GM23338 (cell line): ENCODE measurements around the gene RGSL1. TPM values are rescaled to one million over a fixed set of nuclear protein-coding genes. Genes with fewer than 3 reads are reported as not detected.

ENCODE experiments used
- ATAC-seq: fragments of 200-7000 bp; cut with Tn5 transposase; 3 replicates; pipeline ENCODE4 v1.9.1; 2020
- DNase-seq: peaks from one replicate; pipeline ENCODE4 v3.0.0-alpha.2; 2015; ENCODE audit warnings: low spot score
- H2AFZ ChIP-seq: fragments of 200-600 bp; sonication (generic); 2 replicates; pipeline ENCODE4 v1.8.0; 2016; ENCODE audit warnings: antibody characterized with exemption, mild to moderate bottlenecking, moderate library complexity
- H3F3A ChIP-seq: fragments of 200-600 bp; sonication (generic); replicated peaks from 2 replicates; pipeline ENCODE4 v1.8.0; 2017; ENCODE audit warnings: antibody characterized with exemption, mixed run types, low read depth
- H3K27ac ChIP-seq: fragments of 200-600 bp; sonication (generic); 2 replicates; pipeline ENCODE4 v1.6.1; 2016; ENCODE audit warnings: low read depth
- H3K27me3 ChIP-seq: fragments of 200-600 bp; sonication (generic); 2 replicates; pipeline ENCODE4 v1.8.0; 2016; ENCODE audit warnings: mild to moderate bottlenecking, mixed run types, moderate library complexity; ENCODE audit not compliant: insufficient read depth
- H3K36me3 ChIP-seq: fragments of 200-600 bp; sonication (generic); 2 replicates; pipeline ENCODE4 v1.8.0; 2016; ENCODE audit warnings: mild to moderate bottlenecking; ENCODE audit not compliant: insufficient read depth
- H3K4me1 ChIP-seq: fragments of 200-600 bp; sonication (generic); 2 replicates; pipeline ENCODE4 v1.8.0; 2016; ENCODE audit warnings: mild to moderate bottlenecking, moderate library complexity; ENCODE audit not compliant: insufficient read depth
- H3K4me2 ChIP-seq: fragments of 200-600 bp; sonication (generic); 2 replicates; pipeline ENCODE4 v1.7.1; 2017; ENCODE audit warnings: mixed run types
- H3K4me3 ChIP-seq: fragments of 200-600 bp; sonication (generic); 2 replicates; pipeline ENCODE4 v1.6.1; 2016; ENCODE audit warnings: mixed run types
- H3K79me2 ChIP-seq: fragments of 200-600 bp; sonication (generic); replicated peaks from 2 replicates; pipeline ENCODE4 v1.8.0; 2017; ENCODE audit warnings: mild to moderate bottlenecking; ENCODE audit not compliant: insufficient read depth
- H3K9me2 ChIP-seq: fragments of 200-600 bp; sonication (generic); 2 replicates; pipeline ENCODE4 v1.8.0; 2017; ENCODE audit not compliant: insufficient read depth
- H4K20me1 ChIP-seq: fragments of 200-600 bp; sonication (generic); replicated peaks from 2 replicates; pipeline ENCODE4 v1.8.0; 2017; ENCODE audit warnings: mild to moderate bottlenecking; ENCODE audit not compliant: insufficient read depth
- H3K27ac Mint-ChIP-seq: 2 replicates; pipeline ENCODE4 v1.8.0; 2020; ENCODE audit warnings: inconsistent platforms, mild to moderate bottlenecking, moderate library complexity, mixed read lengths
- H3K27me3 Mint-ChIP-seq: 3 replicates; pipeline ENCODE4 v1.8.0; 2022; ENCODE audit warnings: low read depth, mild to moderate bottlenecking, moderate library complexity, mixed read lengths, inconsistent platforms; ENCODE audit not compliant: insufficient read depth, poor library complexity
- H3K36me3 Mint-ChIP-seq: 3 replicates; pipeline ENCODE4 v1.8.0; 2021; ENCODE audit warnings: low read depth, mild to moderate bottlenecking, inconsistent platforms, moderate library complexity, mixed read lengths
- H3K4me1 Mint-ChIP-seq: 3 replicates; pipeline ENCODE4 v1.8.0; 2020; ENCODE audit warnings: mild to moderate bottlenecking, inconsistent platforms, mixed read lengths
- H3K4me3 Mint-ChIP-seq: 3 replicates; pipeline ENCODE4 v1.8.0; 2021; ENCODE audit warnings: moderate library complexity, mild to moderate bottlenecking, inconsistent platforms, mixed read lengths
- H3K9me3 Mint-ChIP-seq: 3 replicates; pipeline ENCODE4 v1.8.0; 2020; ENCODE audit warnings: moderate library complexity, mild to moderate bottlenecking, inconsistent platforms, mixed read lengths
- CREB1 ChIP-seq: fragments of 250-450 bp; sonication (Bioruptor Pico); IDR thresholded peaks from 2 replicates; pipeline ENCODE4 v1.5.0; 2020; ENCODE audit warnings: low read depth, mild to moderate bottlenecking, moderate library complexity
- polyA plus RNA-seq: library from polyadenylated mRNA; unstranded; fragments of >200 nt; fragmentation: Nextera tagmentation; extraction: Ambion mirVana; gene quantifications from 2 replicates; pipeline ENCODE4 v1.2.1, GENCODE V29; 2016
- total RNA-seq: library from RNA; depleted of rRNA; stranded (reverse); fragments of >200 nt; shearing (Covaris generic); gene quantifications from 2 replicates; pipeline ENCODE4 v1.2.3, GENCODE V29; 2014
- TF ChIP-seq, protein P1 (sequence below): fragments of 250-450 bp; sonication (Bioruptor Pico); IDR thresholded peaks from 2 replicates; pipeline ENCODE4 v1.5.0; 2020; ENCODE audit warnings: mild to moderate bottlenecking, moderate library complexity

Gene RGSL1
- total and polyA plus RNA-seq, 2 experiments from 2014 or later: not detected

DNA sequence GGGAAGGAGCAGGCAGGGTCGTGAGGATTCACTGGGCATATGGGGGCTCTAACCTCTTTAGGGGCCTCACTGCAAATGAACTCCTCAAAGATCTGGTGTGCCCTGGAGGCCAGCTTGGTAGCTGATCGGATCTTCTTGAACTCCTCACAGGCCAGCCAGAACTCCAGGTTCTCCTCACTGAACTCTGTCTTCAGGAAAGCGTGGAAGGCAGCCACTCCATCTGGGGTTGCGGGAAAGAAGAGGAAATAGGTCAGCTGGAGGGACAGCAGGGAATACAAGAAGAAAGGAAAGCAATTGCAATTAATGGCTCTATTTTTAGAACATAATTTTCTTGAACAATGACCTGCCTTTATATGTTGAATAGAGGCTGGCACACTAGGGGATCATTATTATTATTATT is 152.0 kb downstream of the RGSL1 start:
- no peak for TF ChIP-seq CREB1 (CRISPR knock-in tag)
- TF ChIP-seq, protein P1, sequence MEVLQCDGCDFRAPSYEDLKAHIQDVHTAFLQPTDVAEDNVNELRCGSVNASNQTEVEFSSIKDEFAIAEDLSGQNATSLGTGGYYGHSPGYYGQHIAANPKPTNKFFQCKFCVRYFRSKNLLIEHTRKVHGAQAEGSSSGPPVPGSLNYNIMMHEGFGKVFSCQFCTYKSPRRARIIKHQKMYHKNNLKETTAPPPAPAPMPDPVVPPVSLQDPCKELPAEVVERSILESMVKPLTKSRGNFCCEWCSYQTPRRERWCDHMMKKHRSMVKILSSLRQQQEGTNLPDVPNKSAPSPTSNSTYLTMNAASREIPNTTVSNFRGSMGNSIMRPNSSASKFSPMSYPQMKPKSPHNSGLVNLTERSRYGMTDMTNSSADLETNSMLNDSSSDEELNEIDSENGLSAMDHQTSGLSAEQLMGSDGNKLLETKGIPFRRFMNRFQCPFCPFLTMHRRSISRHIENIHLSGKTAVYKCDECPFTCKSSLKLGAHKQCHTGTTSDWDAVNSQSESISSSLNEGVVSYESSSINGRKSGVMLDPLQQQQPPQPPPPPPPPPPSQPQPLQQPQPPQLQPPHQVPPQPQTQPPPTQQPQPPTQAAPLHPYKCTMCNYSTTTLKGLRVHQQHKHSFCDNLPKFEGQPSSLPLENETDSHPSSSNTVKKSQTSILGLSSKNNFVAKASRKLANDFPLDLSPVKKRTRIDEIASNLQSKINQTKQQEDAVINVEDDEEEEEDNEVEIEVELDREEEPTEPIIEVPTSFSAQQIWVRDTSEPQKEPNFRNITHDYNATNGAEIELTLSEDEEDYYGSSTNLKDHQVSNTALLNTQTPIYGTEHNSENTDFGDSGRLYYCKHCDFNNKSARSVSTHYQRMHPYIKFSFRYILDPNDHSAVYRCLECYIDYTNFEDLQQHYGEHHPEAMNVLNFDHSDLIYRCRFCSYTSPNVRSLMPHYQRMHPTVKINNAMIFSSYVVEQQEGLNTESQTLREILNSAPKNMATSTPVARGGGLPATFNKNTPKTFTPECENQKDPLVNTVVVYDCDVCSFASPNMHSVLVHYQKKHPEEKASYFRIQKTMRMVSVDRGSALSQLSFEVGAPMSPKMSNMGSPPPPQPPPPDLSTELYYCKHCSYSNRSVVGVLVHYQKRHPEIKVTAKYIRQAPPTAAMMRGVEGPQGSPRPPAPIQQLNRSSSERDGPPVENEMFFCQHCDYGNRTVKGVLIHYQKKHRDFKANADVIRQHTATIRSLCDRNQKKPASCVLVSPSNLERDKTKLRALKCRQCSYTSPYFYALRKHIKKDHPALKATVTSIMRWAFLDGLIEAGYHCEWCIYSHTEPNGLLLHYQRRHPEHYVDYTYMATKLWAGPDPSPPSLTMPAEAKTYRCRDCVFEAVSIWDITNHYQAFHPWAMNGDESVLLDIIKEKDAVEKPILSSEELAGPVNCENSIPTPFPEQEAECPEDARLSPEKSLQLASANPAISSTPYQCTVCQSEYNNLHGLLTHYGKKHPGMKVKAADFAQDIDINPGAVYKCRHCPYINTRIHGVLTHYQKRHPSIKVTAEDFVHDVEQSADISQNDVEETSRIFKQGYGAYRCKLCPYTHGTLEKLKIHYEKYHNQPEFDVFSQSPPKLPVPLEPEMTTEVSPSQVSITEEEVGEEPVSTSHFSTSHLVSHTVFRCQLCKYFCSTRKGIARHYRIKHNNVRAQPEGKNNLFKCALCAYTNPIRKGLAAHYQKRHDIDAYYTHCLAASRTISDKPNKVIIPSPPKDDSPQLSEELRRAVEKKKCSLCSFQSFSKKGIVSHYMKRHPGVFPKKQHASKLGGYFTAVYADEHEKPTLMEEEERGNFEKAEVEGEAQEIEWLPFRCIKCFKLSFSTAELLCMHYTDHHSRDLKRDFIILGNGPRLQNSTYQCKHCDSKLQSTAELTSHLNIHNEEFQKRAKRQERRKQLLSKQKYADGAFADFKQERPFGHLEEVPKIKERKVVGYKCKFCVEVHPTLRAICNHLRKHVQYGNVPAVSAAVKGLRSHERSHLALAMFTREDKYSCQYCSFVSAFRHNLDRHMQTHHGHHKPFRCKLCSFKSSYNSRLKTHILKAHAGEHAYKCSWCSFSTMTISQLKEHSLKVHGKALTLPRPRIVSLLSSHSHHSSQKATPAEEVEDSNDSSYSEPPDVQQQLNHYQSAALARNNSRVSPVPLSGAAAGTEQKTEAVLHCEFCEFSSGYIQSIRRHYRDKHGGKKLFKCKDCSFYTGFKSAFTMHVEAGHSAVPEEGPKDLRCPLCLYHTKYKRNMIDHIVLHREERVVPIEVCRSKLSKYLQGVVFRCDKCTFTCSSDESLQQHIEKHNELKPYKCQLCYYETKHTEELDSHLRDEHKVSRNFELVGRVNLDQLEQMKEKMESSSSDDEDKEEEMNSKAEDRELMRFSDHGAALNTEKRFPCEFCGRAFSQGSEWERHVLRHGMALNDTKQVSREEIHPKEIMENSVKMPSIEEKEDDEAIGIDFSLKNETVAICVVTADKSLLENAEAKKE (CRISPR knock-in tag): peak; percentile 24; the same call in 1 of the 2 replicates
- peaks cover 4% of the 10 kb centered on the region; the same call in 1 of the 3 replicates for H3K36me3 Mint-ChIP-seq
- Histone ChIP-seq H4K20me1 (peaks cover 6% of the 10 kb centered on the region; the same call in 1 of the 2 replicates), H3K27ac (no peak overlapping the region), H3K9me2 (no peaks in the 10 kb centered on the region), H3K4me1 (peaks cover 27% of the 10 kb centered on the region), H3K27me3 (peaks cover 33% of the 10 kb centered on the region), H3K79me2 (peaks cover 19% of the 10 kb centered on the region), H3F3A (0 out of 2 replicates have a peak, but pooled peaks cover 3% of the 10 kb centered on the region), H3K36me3 (peaks cover 18% of the 10 kb centered on the region), H3K4me2 (peak overlapping the region; percentile 96; the same call in 1 of the 2 replicates), H2AFZ (no peak overlapping the region), H3K4me3 (peak overlapping the region; percentile 78; the same call in 1 of the 2 replicates)
- peaks cover 18% of the 10 kb centered on the region for H3K27me3 Mint-ChIP-seq
- no peaks in the 10 kb centered on the region for H3K9me3 Mint-ChIP-seq
- H3K4me1 Mint-ChIP-seq: peaks cover 6% of the 10 kb centered on the region
- H3K4me3 Mint-ChIP-seq: no peak overlapping the region
- H3K27ac Mint-ChIP-seq: no peak overlapping the region
- no peak for DNase-seq
- ATAC-seq: no peak

DNA sequence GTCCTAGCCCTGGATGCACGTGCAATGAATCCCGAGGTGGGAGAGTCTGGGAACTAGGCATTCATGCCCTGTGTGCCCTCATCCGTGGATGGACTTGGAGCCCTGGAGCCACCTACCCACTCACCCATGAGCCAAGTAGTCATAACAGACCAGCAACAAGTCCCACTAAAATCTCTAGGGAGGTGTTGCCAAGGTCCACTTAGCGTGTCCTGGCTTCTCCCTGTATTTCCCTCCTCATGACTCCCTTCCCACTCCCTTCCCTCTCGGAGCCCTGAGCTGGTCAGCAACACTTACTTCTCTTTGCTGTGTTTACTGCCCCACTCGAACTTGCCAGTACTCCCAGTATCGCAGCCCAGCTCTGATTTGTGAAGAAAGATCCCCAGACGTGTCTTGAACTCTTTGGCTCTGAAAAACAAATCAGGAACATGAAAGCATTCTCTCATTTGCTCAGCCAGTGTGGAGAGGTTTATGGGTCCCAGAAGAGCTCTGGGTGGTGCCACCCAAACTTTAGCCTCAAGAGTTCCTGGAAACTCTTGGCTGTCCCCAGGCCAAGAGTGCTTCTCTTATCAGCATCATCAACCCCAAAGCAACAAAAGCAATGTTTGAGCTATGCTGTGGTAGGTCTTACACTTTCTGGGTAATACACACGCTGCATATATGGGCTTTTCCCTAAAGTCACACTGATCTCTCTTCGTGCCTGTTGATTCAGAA is 153.1 kb downstream of the RGSL1 start:
- Mint-ChIP-seq H3K9me3 (no peaks in the 10 kb centered on the region), H3K27ac (no peak overlapping the region), H3K4me3 (no peak overlapping the region), H3K4me1 (peaks cover 6% of the 10 kb centered on the region), H3K36me3 (peaks cover 4% of the 10 kb centered on the region; the same call in 1 of the 3 replicates), H3K27me3 (peaks cover 18% of the 10 kb centered on the region)
- no peak overlapping the region for H2AFZ ChIP-seq
- peaks cover 18% of the 10 kb centered on the region for H3K36me3 ChIP-seq
- peak overlapping the region; percentile 96 for H3K4me2 ChIP-seq
- H3F3A ChIP-seq: no peaks in the 10 kb centered on the region
- peaks cover 27% of the 10 kb centered on the region for H3K4me1 ChIP-seq
- peak overlapping the region; percentile 78 for H3K4me3 ChIP-seq
- peaks cover 6% of the 10 kb centered on the region; the same call in 1 of the 2 replicates for H4K20me1 ChIP-seq
- no peak overlapping the region for H3K27ac ChIP-seq
- H3K9me2 ChIP-seq: no peaks in the 10 kb centered on the region
- H3K79me2 ChIP-seq: peaks cover 19% of the 10 kb centered on the region
- H3K27me3 ChIP-seq: peaks cover 33% of the 10 kb centered on the region
- DNase-seq: no peak
- no peak for ATAC-seq
- TF ChIP-seq, protein P1 (CRISPR knock-in tag): no peak
- TF ChIP-seq CREB1 (CRISPR knock-in tag): no peak
